ENCODE results near the gene PRDM15.

GRCh38 chr21:41824466-41825207, 54.5 kb downstream of the PRDM15 start:
- TF ChIP-seq REST (IDR thresholded peaks at IDR 0.05; ENCODE audit: insufficient read depth in 1 of 2, low read depth in 2 of 2, low read length in 1 of 2) (no peak), POLR2AphosphoS5 (IDR thresholded peaks at IDR 0.05; ENCODE audit: low read depth, low read length) (no peak)
